Activated T-cell treated with anti-CD3 and anti-CD28 coated beads, Interleukin-2, amount 50 U/mL, for 48 hours (primary cell): ENCODE data around the gene UTP14C.
"Not testable (repeated sequence)": the region's sequence is repeated elsewhere in the genome, so short reads cannot be mapped to it uniquely, and the experiment has no call there.

Experiments
- DNase-seq, 2 experiments: peaks; one replicate each; pipeline ENCODE4 v3.0.0-alpha.2; 2020

UTP14C gene

GRCh38 chr13:52024481-52024880, at the start of gene UTP14C:
UTP14C (plus strand) TSS chr13:52024691; CDS start chr13:52028805, 4,114 bp downstream.
- no peak for DNase-seq

GRCh38 chr13:51976423-51976822, 48.1 kb upstream of the UTP14C start:
- DNase-seq: no peak

- DNase-seq: no peak
These were observed 47.6 kb upstream of the UTP14C start for GRCh38 chr13:51976890-51977289.

- DNase-seq: no peak
These were observed 46.9 kb upstream of the UTP14C start for GRCh38 chr13:51977625-51978024.

- no peak for DNase-seq
These were observed 45.5 kb upstream of the UTP14C start for GRCh38 chr13:51978796-51979556.

- no peak for DNase-seq
These were observed 43.6 kb upstream of the UTP14C start for GRCh38 chr13:51980908-51981307.

GRCh38 chr13:51981355-51981754, 43.1 kb upstream of the UTP14C start:
- no peak for DNase-seq

- DNase-seq: not testable (repeated sequence)
These were observed 41.2 kb upstream of the UTP14C start for GRCh38 chr13:51983292-51983691.

GRCh38 chr13:51984904-51985303, 39.6 kb upstream of the UTP14C start:
- DNase-seq: not testable (repeated sequence)

GRCh38 chr13:51988988-51989618, 35.4 kb upstream of the UTP14C start:
- no peak for DNase-seq

- no peak for DNase-seq
These were observed 30.8 kb upstream of the UTP14C start for GRCh38 chr13:51993713-51994112.

- DNase-seq: no peak
These were observed 28.6 kb upstream of the UTP14C start for GRCh38 chr13:51995677-51996551.

- no peak for DNase-seq
These were observed 27.9 kb upstream of the UTP14C start for GRCh38 chr13:51996641-51997040.

- no peak for DNase-seq
These were observed 27.3 kb upstream of the UTP14C start for GRCh38 chr13:51997186-51997585.

- DNase-seq: no peak
These were observed 26.7 kb upstream of the UTP14C start for GRCh38 chr13:51997641-51998330.

- no peak for DNase-seq
These were observed 25.6 kb upstream of the UTP14C start for GRCh38 chr13:51998723-51999509.

GRCh38 chr13:51999510-51999911, 25.0 kb upstream of the UTP14C start:
- DNase-seq: no peak

GRCh38 chr13:51999921-52000320, 24.6 kb upstream of the UTP14C start:
- DNase-seq: no peak

GRCh38 chr13:52001120-52001731, 23.3 kb upstream of the UTP14C start:
- no peak for DNase-seq

- DNase-seq: no peak
These were observed 22.1 kb upstream of the UTP14C start for GRCh38 chr13:52002361-52002760.

GRCh38 chr13:52003541-52003940, 20.9 kb upstream of the UTP14C start:
- DNase-seq: no peak
